HepG2 (cell line): Measurements from ENCODE around the gene STPG4. TPM values are rescaled to one million over a fixed set of nuclear protein-coding genes. Genes with fewer than 3 reads are reported as not detected.

ENCODE experiments used
- ELF3 ChIP-seq: IDR thresholded peaks from 2 replicates; pipeline ENCODE4 v1.6.1; 2016; ENCODE audit warnings: missing genetic modification reagents, missing compliant biosample characterization
- ETV6 ChIP-seq: sonication (generic); formaldehyde crosslinking; conservative IDR thresholded peaks from 2 replicates; pipeline ENCODE4 v1.4.0; 2020; ENCODE audit warnings: missing genetic modification reagents
- HMG20A ChIP-seq: IDR thresholded peaks from 2 replicates; pipeline ENCODE4 v1.6.1; 2016; ENCODE audit warnings: borderline replicate concordance
- JUND ChIP-seq: sonication (generic); formaldehyde crosslinking; IDR thresholded peaks from 2 replicates; pipeline ENCODE4 v1.8.0; 2022; ENCODE audit warnings: mild to moderate bottlenecking, missing genetic modification reagents
- KAT8 ChIP-seq: IDR thresholded peaks from 2 replicates; pipeline ENCODE4 v1.6.1; 2016; ENCODE audit warnings: missing genetic modification reagents, missing compliant biosample characterization
- KDM5B ChIP-seq: sonication (generic); formaldehyde crosslinking; IDR thresholded peaks from 2 replicates; pipeline ENCODE4 v1.4.0; 2020; ENCODE audit warnings: missing genetic modification reagents, mild to moderate bottlenecking, borderline replicate concordance
- LCORL ChIP-seq, 2 experiments: fragments of 450-650 bp in 1 of 2; sonication (generic) in 1 of 2; formaldehyde crosslinking in 1 of 2; IDR thresholded peaks; 2 replicates each; pipeline versions ENCODE4 v1.5.0 to v1.6.1; 2017 to 2020; ENCODE audit warnings: antibody characterized with exemption in 1 of 2, missing genetic modification reagents in 1 of 2
- ONECUT2 ChIP-seq: sonication (generic); formaldehyde crosslinking; IDR thresholded peaks from 2 replicates; pipeline ENCODE4 v1.4.0; 2020; ENCODE audit warnings: missing genetic modification reagents
- ZBTB7A ChIP-seq: sonication (generic); formaldehyde crosslinking; IDR thresholded peaks from 2 replicates; pipeline ENCODE4 v1.8.0; 2022; ENCODE audit warnings: mild to moderate bottlenecking, missing genetic modification reagents
- polyA plus RNA-seq, 8 experiments: library from polyadenylated mRNA; depleted of rRNA in 3 of 8; stranded (reverse) in 7 of 8; unstranded in 1 of 8; fragments of >200 nt; fragmentation: Illumina TruSeq in 4 of 8; extraction: Trizol in 4 of 8; gene quantifications; 2 replicates each; pipeline versions ENCODE4 v1.2.1 to v1.2.3, GENCODE V29; 2011 to 2016; ENCODE audit warnings: low read depth in 4 of 8, missing spikeins in 1 of 8, mixed read lengths in 1 of 8; ENCODE audit not compliant: insufficient read depth in 1 of 8
- total RNA-seq, 5 experiments: library from RNA; depleted of rRNA; stranded (reverse); fragments of >200 nt; fragmentation: Illumina TruSeq; extraction: Trizol; gene quantifications; 2 replicates each; pipeline ENCODE4 v1.2.3, GENCODE V29; 2016; ENCODE audit warnings: low read depth in 1 of 5
- TF ChIP-seq, protein P1 (sequence below): sonication (generic); formaldehyde crosslinking; IDR thresholded peaks from 2 replicates; pipeline ENCODE4 v1.4.0; 2020; ENCODE audit warnings: missing genetic modification reagents, mild to moderate bottlenecking, borderline replicate concordance
- TF ChIP-seq, protein P2 (sequence below): sonication (generic); formaldehyde crosslinking; IDR thresholded peaks from 2 replicates; pipeline ENCODE4 v1.5.1; 2020; ENCODE audit warnings: missing genetic modification reagents, mild to moderate bottlenecking, borderline replicate concordance
- TF ChIP-seq, protein P3 (sequence below): sonication (generic); formaldehyde crosslinking; IDR thresholded peaks from 2 replicates; pipeline ENCODE4 v1.4.0; 2020; ENCODE audit warnings: mild to moderate bottlenecking, missing genetic modification reagents
- TF ChIP-seq, protein P4 (sequence below): sonication (generic); formaldehyde crosslinking; IDR thresholded peaks from 2 replicates; pipeline ENCODE4 v1.4.0; 2020; ENCODE audit warnings: missing genetic modification reagents

Gene STPG4
- total and polyA plus RNA-seq, 2 of the 13 experiments (the other 11 are each of a cell fraction or from before 2014, with no cell fraction given): 0.11 to 0.15 TPM

DNA sequence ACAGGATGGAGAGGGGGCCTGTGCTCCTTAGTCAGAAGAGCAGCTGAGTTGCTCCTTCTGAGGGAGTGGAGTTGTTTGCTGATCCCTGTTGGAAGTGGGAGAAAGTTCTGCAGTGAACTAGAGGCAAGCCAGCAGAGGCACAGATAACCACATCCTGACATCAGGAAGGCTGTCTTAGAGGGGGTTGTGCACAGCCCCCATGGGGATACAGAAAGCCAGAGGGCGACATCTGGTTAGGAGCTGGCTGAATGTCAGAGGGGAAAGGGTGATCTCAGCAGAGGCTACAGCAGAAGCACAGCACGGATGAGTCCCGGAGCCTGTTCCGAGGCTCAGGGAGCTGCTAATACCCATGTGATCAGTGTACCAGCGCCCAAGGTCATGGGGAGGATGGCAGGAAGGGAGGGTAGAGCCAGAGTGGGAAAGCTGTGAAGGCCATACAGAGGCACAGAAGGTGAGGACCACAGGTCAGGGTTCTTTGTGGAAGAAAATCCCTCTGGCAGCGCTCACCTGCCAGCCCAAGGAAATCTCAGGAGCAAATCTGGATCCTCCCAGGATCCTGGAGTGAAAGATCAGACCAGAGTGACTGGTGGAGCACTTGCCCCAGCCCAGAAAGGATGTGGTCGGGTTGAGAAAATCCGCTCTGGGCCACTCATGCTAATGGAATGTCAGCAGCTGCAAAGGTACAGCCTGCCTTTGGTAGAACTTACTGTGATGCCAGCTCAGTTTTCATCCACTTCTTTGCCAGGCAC is 111.8 kb downstream of the STPG4 start (continued):
- peak; percentile 32; the same call in 1 of the 2 replicates for TF ChIP-seq JUND (CRISPR knock-in tag)
- peak; percentile 61; the same call in 1 of the 2 replicates for TF ChIP-seq KAT8 (CRISPR knock-in tag)
- no peak for TF ChIP-seq ONECUT2 (CRISPR knock-in tag)
- TF ChIP-seq ETV6 (CRISPR knock-in tag): 0 out of 2 replicates have a peak, but pooled peaks have one; percentile 33
- peak; percentile 67; the same call in 1 of the 2 replicates for TF ChIP-seq ELF3 (CRISPR knock-in tag)
- TF ChIP-seq, protein P1, sequence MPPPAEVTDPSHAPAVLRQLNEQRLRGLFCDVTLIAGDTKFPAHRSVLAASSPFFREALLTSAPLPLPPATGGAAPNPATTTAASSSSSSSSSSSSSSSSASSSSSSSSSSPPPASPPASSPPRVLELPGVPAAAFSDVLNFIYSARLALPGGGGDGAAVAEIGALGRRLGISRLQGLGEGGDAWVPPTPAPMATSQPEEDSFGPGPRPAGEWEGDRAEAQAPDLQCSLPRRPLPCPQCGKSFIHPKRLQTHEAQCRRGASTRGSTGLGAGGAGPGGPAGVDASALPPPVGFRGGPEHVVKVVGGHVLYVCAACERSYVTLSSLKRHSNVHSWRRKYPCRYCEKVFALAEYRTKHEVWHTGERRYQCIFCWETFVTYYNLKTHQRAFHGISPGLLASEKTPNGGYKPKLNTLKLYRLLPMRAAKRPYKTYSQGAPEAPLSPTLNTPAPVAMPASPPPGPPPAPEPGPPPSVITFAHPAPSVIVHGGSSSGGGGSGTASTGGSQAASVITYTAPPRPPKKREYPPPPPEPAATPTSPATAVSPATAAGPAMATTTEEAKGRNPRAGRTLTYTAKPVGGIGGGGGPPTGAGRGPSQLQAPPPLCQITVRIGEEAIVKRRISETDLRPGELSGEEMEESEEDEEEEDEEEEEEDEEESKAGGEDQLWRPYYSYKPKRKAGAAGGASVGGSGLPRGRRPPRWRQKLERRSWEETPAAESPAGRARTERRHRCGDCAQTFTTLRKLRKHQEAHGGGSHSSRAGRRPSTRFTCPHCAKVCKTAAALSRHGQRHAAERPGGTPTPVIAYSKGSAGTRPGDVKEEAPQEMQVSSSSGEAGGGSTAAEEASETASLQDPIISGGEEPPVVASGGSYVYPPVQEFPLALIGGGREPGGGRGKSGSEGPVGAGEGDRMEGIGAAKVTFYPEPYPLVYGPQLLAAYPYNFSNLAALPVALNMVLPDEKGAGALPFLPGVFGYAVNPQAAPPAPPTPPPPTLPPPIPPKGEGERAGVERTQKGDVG: peak; percentile 64; the same call in 1 of the 2 replicates
- peak; percentile 70; the same call in 1 of the 2 replicates for TF ChIP-seq HMG20A (CRISPR knock-in tag)
- TF ChIP-seq, protein P2, sequence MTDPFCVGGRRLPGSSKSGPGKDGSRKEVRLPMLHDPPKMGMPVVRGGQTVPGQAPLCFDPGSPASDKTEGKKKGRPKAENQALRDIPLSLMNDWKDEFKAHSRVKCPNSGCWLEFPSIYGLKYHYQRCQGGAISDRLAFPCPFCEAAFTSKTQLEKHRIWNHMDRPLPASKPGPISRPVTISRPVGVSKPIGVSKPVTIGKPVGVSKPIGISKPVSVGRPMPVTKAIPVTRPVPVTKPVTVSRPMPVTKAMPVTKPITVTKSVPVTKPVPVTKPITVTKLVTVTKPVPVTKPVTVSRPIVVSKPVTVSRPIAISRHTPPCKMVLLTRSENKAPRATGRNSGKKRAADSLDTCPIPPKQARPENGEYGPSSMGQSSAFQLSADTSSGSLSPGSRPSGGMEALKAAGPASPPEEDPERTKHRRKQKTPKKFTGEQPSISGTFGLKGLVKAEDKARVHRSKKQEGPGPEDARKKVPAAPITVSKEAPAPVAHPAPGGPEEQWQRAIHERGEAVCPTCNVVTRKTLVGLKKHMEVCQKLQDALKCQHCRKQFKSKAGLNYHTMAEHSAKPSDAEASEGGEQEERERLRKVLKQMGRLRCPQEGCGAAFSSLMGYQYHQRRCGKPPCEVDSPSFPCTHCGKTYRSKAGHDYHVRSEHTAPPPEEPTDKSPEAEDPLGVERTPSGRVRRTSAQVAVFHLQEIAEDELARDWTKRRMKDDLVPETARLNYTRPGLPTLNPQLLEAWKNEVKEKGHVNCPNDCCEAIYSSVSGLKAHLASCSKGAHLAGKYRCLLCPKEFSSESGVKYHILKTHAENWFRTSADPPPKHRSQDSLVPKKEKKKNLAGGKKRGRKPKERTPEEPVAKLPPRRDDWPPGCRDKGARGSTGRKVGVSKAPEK (CRISPR knock-in tag): no peak
- TF ChIP-seq, protein P3, sequence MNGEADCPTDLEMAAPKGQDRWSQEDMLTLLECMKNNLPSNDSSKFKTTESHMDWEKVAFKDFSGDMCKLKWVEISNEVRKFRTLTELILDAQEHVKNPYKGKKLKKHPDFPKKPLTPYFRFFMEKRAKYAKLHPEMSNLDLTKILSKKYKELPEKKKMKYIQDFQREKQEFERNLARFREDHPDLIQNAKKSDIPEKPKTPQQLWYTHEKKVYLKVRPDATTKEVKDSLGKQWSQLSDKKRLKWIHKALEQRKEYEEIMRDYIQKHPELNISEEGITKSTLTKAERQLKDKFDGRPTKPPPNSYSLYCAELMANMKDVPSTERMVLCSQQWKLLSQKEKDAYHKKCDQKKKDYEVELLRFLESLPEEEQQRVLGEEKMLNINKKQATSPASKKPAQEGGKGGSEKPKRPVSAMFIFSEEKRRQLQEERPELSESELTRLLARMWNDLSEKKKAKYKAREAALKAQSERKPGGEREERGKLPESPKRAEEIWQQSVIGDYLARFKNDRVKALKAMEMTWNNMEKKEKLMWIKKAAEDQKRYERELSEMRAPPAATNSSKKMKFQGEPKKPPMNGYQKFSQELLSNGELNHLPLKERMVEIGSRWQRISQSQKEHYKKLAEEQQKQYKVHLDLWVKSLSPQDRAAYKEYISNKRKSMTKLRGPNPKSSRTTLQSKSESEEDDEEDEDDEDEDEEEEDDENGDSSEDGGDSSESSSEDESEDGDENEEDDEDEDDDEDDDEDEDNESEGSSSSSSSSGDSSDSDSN (CRISPR knock-in tag): peak; percentile 54
- peak; percentile 72; the same call in 1 of the 2 replicates for TF ChIP-seq KDM5B
- TF ChIP-seq ZBTB7A (CRISPR knock-in tag): 0 out of 2 replicates have a peak, but pooled peaks have one; percentile 73
- no peak for TF ChIP-seq LCORL (IDR thresholded peaks at IDR 0.05)
- peak; percentile 54; the same call in 1 of the 2 replicates for TF ChIP-seq LCORL (CRISPR knock-in tag; IDR thresholded peaks at IDR 0.05)
- TF ChIP-seq, protein P4, sequence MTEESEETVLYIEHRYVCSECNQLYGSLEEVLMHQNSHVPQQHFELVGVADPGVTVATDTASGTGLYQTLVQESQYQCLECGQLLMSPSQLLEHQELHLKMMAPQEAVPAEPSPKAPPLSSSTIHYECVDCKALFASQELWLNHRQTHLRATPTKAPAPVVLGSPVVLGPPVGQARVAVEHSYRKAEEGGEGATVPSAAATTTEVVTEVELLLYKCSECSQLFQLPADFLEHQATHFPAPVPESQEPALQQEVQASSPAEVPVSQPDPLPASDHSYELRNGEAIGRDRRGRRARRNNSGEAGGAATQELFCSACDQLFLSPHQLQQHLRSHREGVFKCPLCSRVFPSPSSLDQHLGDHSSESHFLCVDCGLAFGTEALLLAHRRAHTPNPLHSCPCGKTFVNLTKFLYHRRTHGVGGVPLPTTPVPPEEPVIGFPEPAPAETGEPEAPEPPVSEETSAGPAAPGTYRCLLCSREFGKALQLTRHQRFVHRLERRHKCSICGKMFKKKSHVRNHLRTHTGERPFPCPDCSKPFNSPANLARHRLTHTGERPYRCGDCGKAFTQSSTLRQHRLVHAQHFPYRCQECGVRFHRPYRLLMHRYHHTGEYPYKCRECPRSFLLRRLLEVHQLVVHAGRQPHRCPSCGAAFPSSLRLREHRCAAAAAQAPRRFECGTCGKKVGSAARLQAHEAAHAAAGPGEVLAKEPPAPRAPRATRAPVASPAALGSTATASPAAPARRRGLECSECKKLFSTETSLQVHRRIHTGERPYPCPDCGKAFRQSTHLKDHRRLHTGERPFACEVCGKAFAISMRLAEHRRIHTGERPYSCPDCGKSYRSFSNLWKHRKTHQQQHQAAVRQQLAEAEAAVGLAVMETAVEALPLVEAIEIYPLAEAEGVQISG (CRISPR knock-in tag): peak; percentile 60
